Testis (tissue), 2 donors: ENCODE measurements around the gene EHMT1.

Experiments
- CTCF ChIP-seq, 3 experiments: fragments of 450-650 bp in 2 of 3; fragments of 200-600 bp in 1 of 3; sonication (generic) in 1 of 3; IDR thresholded peaks; one replicate each; pipeline ENCODE4 v1.5.1; 2016 to 2019; ENCODE audit warnings: antibody characterized with exemption in 3 of 3, mild to moderate bottlenecking in 2 of 3, moderate library complexity in 1 of 3
- POLR2A ChIP-seq: fragments of 450-650 bp; IDR thresholded peaks from one replicate; pipeline ENCODE4 v1.6.1; 2017; ENCODE audit warnings: antibody characterized with exemption, mild to moderate bottlenecking, moderate library complexity

- no peak for TF ChIP-seq POLR2A
- TF ChIP-seq CTCF (IDR thresholded peaks at IDR 0.05), result no peak
Measured at GRCh38 chr9:137579259-137579604, 39.6 kb upstream of the EHMT1 start.
